Panc1 (cell line): ENCODE measurements around the gene CORO1C.
"Not testable (repeated sequence)": the region's sequence is repeated elsewhere in the genome, so short reads cannot be mapped to it uniquely, and the experiment has no call there.

Source experiments
- CTCF ChIP-seq: fragments of 450-650 bp; IDR thresholded peaks from 2 replicates; pipeline ENCODE4 v1.5.1; 2017; ENCODE audit warnings: mild to moderate bottlenecking
- POLR2AphosphoS5 ChIP-seq: IDR thresholded peaks from 2 replicates; pipeline ENCODE4 v1.6.1; 2012; ENCODE audit warnings: mild to moderate bottlenecking, low read depth, low read length, moderate library complexity
- REST ChIP-seq, 2 experiments: IDR thresholded peaks; 2 replicates each; pipeline ENCODE4 v1.6.1; 2011 to 2012; ENCODE audit warnings: low read depth in 2 of 2, control low read depth in 1 of 2, low read length in 1 of 2, mild to moderate bottlenecking in 1 of 2, moderate library complexity in 1 of 2; ENCODE audit not compliant: insufficient read depth in 1 of 2
- SIN3A ChIP-seq: IDR thresholded peaks from 2 replicates; pipeline ENCODE4 v1.6.1; 2012; ENCODE audit warnings: low read depth, mild to moderate bottlenecking, low read length, moderate library complexity, borderline replicate concordance; ENCODE audit not compliant: insufficient read depth
- TCF7L2 ChIP-seq: IDR thresholded peaks from 2 replicates; pipeline ENCODE4 v1.6.1; 2011; ENCODE audit warnings: mild to moderate bottlenecking, low read depth, low read length, inconsistent platforms

GRCh38 chr12:108654622-108655021, 76.7 kb downstream of the CORO1C start:
- TF ChIP-seq CTCF; REST (IDR thresholded peaks at IDR 0.05; ENCODE audit: insufficient read depth in 1 of 2, low read depth in 2 of 2, low read length in 1 of 2); POLR2AphosphoS5; SIN3A; TCF7L2: not testable (repeated sequence)
